HepG2 (cell line): ENCODE data around the gene CYB5R2. TPM values are rescaled to one million over a fixed set of nuclear protein-coding genes. Genes with fewer than 3 reads are reported as not detected.

Experiments
- HMG20A ChIP-seq: IDR thresholded peaks from 2 replicates; pipeline ENCODE4 v1.6.1; 2016; ENCODE audit warnings: borderline replicate concordance
- MAF1 ChIP-seq: sonication (generic); formaldehyde crosslinking; IDR thresholded peaks from 2 replicates; pipeline ENCODE4 v1.5.0; 2020; ENCODE audit warnings: missing genetic modification reagents, borderline replicate concordance
- NBN ChIP-seq: fragments of 450-650 bp; conservative IDR thresholded peaks from 2 replicates; pipeline ENCODE4 v1.6.1; 2017
- ZFP90 ChIP-seq: sonication (generic); formaldehyde crosslinking; IDR thresholded peaks from 2 replicates; pipeline ENCODE4 v1.8.0; 2022; ENCODE audit warnings: missing genetic modification reagents, mild to moderate bottlenecking, inconsistent platforms, borderline replicate concordance
- ZFX ChIP-seq: sonication (generic); formaldehyde crosslinking; IDR thresholded peaks from 2 replicates; pipeline ENCODE4 v1.4.0; 2020; ENCODE audit warnings: mild to moderate bottlenecking, low read depth, missing genetic modification reagents, moderate library complexity
- ZMAT3 ChIP-seq: sonication (generic); formaldehyde crosslinking; conservative IDR thresholded peaks from 2 replicates; pipeline ENCODE4 v1.7.0; 2021; ENCODE audit warnings: missing genetic modification reagents
- ZNF10 ChIP-seq: sonication (generic); formaldehyde crosslinking; IDR thresholded peaks from 2 replicates; pipeline ENCODE4 v1.4.0; 2020; ENCODE audit warnings: mild to moderate bottlenecking, low read depth, missing genetic modification reagents, borderline replicate concordance
- ZNF136 ChIP-seq: sonication (generic); formaldehyde crosslinking; IDR thresholded peaks from 2 replicates; pipeline ENCODE4 v1.8.1; 2022; ENCODE audit warnings: low read depth, mild to moderate bottlenecking, moderate library complexity, missing genetic modification reagents
- ZNF180 ChIP-seq: sonication (generic); formaldehyde crosslinking; IDR thresholded peaks from 2 replicates; pipeline ENCODE4 v1.4.0; 2020; ENCODE audit warnings: low read depth, missing genetic modification reagents, borderline replicate concordance
- ZNF224 ChIP-seq: sonication (generic); formaldehyde crosslinking; IDR thresholded peaks from 2 replicates; pipeline ENCODE4 v1.5.0; 2020; ENCODE audit warnings: mild to moderate bottlenecking, missing genetic modification reagents
- ZNF512 ChIP-seq: sonication (generic); formaldehyde crosslinking; IDR thresholded peaks from 2 replicates; pipeline ENCODE4 v1.4.0; 2020; ENCODE audit warnings: mild to moderate bottlenecking, missing genetic modification reagents
- ZNF598 ChIP-seq: sonication (generic); formaldehyde crosslinking; IDR thresholded peaks from 2 replicates; pipeline ENCODE4 v1.5.1; 2020; ENCODE audit warnings: mild to moderate bottlenecking, missing genetic modification reagents, borderline replicate concordance
- ZSCAN30 ChIP-seq: sonication (generic); formaldehyde crosslinking; IDR thresholded peaks from 2 replicates; pipeline ENCODE4 v1.5.0; 2020; ENCODE audit warnings: mild to moderate bottlenecking, missing genetic modification reagents
- polyA plus RNA-seq, 8 experiments: library from polyadenylated mRNA; depleted of rRNA in 3 of 8; stranded (reverse) in 7 of 8; unstranded in 1 of 8; fragments of >200 nt; fragmentation: Illumina TruSeq in 4 of 8; extraction: Trizol in 4 of 8; gene quantifications; 2 replicates each; pipeline versions ENCODE4 v1.2.1 to v1.2.3, GENCODE V29; 2011 to 2016; ENCODE audit warnings: low read depth in 4 of 8, missing spikeins in 1 of 8, mixed read lengths in 1 of 8; ENCODE audit not compliant: insufficient read depth in 1 of 8
- total RNA-seq, 5 experiments: library from RNA; depleted of rRNA; stranded (reverse); fragments of >200 nt; fragmentation: Illumina TruSeq; extraction: Trizol; gene quantifications; 2 replicates each; pipeline ENCODE4 v1.2.3, GENCODE V29; 2016; ENCODE audit warnings: low read depth in 1 of 5
- TF ChIP-seq, protein P1 (sequence below), 2 experiments: fragments of 450-650 bp in 1 of 2; sonication (generic) in 1 of 2; formaldehyde crosslinking in 1 of 2; IDR thresholded peaks; 2 replicates each; pipeline versions ENCODE4 v1.6.1 to v1.8.0; 2016 to 2022; ENCODE audit warnings: antibody characterized with exemption in 1 of 2, mild to moderate bottlenecking in 1 of 2, missing genetic modification reagents in 1 of 2

CYB5R2 gene
- total and polyA plus RNA-seq, 2 of the 13 experiments (the other 11 are each of a cell fraction or from before 2014, with no cell fraction given), result 0.40 to 0.51 TPM

DNA sequence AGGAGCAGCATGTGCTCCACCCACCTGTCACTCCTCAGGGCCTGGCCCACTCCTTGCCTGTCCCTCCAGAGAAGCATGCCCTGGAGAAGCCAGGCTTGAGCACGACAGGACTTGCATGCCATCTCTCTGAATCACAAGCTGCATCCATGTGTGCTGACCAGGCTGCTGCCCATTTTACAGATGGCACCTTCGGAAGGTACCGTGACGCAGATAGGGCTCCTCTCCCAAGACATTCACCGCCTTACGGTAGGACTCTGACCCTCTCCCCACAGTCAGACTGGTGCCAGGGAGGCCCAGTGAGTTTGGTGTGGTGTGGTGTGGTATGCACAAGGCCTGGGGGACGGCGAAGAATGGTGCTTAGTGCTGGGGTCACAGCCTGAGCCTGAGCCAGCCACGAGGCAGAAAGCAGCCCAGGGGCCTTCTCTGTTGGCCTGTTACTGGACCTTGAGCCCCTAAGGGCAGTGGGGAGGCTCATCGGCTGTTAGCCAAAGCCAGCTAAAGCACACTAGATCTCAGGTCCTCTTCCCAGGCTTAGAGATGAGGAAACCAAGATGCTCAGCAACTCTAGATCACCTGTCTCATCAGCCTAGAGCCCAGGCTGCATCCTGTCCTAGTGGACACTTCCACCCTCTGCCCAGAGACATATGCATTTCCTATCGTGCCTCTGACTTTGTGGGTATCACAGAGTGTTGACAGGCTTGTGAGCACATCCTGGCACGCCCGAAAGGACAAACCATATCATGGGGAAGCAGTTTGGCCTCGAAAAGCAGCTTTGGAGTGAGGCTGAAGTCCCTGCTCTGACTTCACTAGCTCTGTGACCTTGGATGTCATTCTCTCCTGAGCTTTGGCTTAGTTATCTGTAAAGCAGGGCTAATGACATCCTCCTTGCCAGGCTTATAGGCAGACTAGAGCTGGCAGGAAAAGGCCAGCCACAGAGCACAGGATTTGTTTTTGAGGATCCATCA lies 17.8 kb downstream of the CYB5R2 start (continued):
- TF ChIP-seq, protein P1, sequence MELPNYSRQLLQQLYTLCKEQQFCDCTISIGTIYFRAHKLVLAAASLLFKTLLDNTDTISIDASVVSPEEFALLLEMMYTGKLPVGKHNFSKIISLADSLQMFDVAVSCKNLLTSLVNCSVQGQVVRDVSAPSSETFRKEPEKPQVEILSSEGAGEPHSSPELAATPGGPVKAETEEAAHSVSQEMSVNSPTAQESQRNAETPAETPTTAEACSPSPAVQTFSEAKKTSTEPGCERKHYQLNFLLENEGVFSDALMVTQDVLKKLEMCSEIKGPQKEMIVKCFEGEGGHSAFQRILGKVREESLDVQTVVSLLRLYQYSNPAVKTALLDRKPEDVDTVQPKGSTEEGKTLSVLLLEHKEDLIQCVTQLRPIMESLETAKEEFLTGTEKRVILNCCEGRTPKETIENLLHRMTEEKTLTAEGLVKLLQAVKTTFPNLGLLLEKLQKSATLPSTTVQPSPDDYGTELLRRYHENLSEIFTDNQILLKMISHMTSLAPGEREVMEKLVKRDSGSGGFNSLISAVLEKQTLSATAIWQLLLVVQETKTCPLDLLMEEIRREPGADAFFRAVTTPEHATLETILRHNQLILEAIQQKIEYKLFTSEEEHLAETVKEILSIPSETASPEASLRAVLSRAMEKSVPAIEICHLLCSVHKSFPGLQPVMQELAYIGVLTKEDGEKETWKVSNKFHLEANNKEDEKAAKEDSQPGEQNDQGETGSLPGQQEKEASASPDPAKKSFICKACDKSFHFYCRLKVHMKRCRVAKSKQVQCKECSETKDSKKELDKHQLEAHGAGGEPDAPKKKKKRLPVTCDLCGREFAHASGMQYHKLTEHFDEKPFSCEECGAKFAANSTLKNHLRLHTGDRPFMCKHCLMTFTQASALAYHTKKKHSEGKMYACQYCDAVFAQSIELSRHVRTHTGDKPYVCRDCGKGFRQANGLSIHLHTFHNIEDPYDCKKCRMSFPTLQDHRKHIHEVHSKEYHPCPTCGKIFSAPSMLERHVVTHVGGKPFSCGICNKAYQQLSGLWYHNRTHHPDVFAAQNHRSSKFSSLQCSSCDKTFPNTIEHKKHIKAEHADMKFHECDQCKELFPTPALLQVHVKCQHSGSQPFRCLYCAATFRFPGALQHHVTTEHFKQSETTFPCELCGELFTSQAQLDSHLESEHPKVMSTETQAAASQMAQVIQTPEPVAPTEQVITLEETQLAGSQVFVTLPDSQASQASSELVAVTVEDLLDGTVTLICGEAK (IDR thresholded peaks at IDR 0.05), result no peak
- TF ChIP-seq, protein P1 (CRISPR knock-in tag; IDR thresholded peaks at IDR 0.05), result no peak
- TF ChIP-seq NBN (no peak), ZMAT3 (CRISPR knock-in tag) (no peak), ZFX (CRISPR knock-in tag) (peak; percentile 37; the same call in 1 of the 2 replicates), ZNF10 (no peak), MAF1 (CRISPR knock-in tag) (no peak), ZNF224 (CRISPR knock-in tag) (no peak), ZNF180 (CRISPR knock-in tag) (no peak), HMG20A (no peak), ZFP90 (CRISPR knock-in tag) (0 out of 2 replicates have a peak, but pooled peaks have one; percentile 24), ZSCAN30 (CRISPR knock-in tag) (no peak), ZNF512 (no peak), ZNF136 (no peak), ZNF598 (CRISPR knock-in tag) (peak; percentile 23; the same call in 1 of the 2 replicates)
